GM06990 (cell line): ENCODE results near the gene ELOVL5.
"Not testable (repeated sequence)": the region's sequence is repeated elsewhere in the genome, so short reads cannot be mapped to it uniquely, and the experiment has no call there.

Experiments
- DNase-seq: peaks from one replicate; pipeline ENCODE4 v3.0.0-alpha.2; 2011; ENCODE audit not compliant: insufficient read length; ENCODE audit errors: extremely low read depth
- H3K27me3 ChIP-seq: replicated peaks from 2 replicates; pipeline ENCODE4 v1.6.0; 2011; ENCODE audit warnings: low read length; ENCODE audit not compliant: control insufficient read depth, insufficient read depth
- H3K36me3 ChIP-seq: 2 replicates; pipeline ENCODE4 v1.5.1; 2011; ENCODE audit warnings: low read length; ENCODE audit not compliant: control insufficient read depth, insufficient read depth
- H3K4me3 ChIP-seq: replicated peaks from 2 replicates; pipeline ENCODE4 v1.5.1; 2011; ENCODE audit warnings: low read depth, mild to moderate bottlenecking, control low read depth, low read length
- TF ChIP-seq, protein P1 (sequence below): IDR thresholded peaks from 2 replicates; pipeline ENCODE4 v1.5.1; 2011; ENCODE audit warnings: low read length, control low read depth, mild to moderate bottlenecking, inconsistent platforms; ENCODE audit not compliant: insufficient read depth, poor library complexity, severe bottlenecking

Gene ELOVL5

DNA sequence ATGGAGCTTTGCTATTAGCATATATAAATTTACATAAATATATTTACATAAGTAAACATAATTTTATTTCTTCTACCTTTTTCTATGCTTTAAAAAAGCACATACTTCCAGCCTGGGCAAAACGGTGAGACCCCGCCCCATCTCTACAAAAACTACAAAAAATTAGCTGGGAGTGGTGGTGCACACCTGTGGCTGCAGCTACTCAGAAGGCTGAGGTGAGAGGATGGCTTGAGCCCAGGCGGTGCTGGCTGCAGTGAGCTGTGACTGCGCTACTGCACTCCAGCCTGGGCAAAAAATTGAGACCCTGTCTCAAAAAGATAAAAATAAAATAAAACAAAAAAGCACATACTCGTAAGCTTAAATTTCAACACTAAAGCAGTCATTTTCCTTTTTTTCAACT is 30.3 kb downstream of the ELOVL5 start:
- TF ChIP-seq, protein P1, sequence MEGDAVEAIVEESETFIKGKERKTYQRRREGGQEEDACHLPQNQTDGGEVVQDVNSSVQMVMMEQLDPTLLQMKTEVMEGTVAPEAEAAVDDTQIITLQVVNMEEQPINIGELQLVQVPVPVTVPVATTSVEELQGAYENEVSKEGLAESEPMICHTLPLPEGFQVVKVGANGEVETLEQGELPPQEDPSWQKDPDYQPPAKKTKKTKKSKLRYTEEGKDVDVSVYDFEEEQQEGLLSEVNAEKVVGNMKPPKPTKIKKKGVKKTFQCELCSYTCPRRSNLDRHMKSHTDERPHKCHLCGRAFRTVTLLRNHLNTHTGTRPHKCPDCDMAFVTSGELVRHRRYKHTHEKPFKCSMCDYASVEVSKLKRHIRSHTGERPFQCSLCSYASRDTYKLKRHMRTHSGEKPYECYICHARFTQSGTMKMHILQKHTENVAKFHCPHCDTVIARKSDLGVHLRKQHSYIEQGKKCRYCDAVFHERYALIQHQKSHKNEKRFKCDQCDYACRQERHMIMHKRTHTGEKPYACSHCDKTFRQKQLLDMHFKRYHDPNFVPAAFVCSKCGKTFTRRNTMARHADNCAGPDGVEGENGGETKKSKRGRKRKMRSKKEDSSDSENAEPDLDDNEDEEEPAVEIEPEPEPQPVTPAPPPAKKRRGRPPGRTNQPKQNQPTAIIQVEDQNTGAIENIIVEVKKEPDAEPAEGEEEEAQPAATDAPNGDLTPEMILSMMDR: no peak
- Histone ChIP-seq H3K4me3 (no peak overlapping the region), H3K36me3 (no peaks in the 10 kb centered on the region), H3K27me3 (no peaks in the 10 kb centered on the region)
- no peak for DNase-seq

DNA sequence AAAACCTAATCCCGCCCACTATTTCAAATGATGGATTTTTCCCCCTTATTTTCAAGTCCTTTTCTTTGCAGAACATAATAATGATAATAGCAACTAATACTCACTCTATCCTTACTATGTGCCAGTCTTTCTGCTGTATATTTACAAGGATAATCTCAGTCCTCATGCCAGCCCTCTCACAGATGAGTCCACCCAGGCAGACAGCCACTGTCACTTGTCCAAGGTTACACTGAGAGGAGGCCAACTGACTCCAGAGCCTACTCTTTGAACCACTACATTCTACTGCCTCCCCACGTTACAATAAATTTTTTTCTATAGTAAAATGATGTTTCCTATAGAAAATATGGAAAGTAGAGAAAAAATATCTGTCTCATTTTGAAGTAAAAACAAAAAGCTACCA is 30.9 kb downstream of the ELOVL5 start:
- no peak for DNase-seq
- Histone ChIP-seq H3K36me3 (no peaks in the 10 kb centered on the region), H3K27me3 (no peaks in the 10 kb centered on the region), H3K4me3 (no peak overlapping the region)
- TF ChIP-seq, protein P1: no peak

DNA sequence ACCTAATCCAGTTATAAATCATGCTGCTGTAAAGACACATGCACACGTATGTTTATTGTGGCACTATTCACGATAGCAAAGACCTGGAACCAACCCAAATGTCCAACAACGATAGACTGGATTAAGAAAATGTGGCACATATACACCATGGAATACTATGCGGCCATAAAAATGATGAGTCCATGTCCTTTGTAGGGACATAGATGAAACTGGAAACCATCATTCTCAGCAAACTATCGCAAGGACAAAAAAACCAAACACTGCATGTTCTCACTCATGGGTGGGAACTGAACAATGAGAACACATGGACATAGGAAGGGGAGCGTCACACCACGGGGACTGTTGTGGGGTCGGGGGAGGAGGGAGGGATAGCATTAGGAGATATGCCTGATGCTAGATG is 31.5 kb downstream of the ELOVL5 start:
- H3K27me3 ChIP-seq: not testable (repeated sequence)

DNA sequence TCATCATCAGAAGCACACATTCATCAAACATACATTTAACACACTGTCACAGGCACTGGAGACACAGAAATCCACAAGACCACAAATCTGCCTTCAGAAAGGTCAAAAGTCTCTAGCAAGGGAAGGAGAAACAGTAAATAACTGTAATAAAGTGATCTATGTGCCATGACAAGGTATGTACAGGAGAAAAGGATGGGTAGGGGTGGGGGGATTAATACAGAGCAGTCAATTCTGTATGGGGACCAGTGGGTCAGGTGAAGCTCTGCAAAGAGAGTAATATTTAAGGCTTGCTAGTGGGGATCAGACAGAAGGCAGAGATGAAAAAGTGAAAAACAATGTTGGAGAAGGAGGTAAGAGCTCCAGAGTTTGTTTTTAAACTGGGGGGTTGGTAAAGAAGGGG is 32.6 kb downstream of the ELOVL5 start:
- H3K36me3 ChIP-seq: no peaks in the 10 kb centered on the region
- H3K27me3 ChIP-seq: no peaks in the 10 kb centered on the region
- no peak overlapping the region for H3K4me3 ChIP-seq
- no peak for DNase-seq
- TF ChIP-seq, protein P1: no peak

More for the DNA sequence above, 31.5 kb downstream of the ELOVL5 start:
- not testable (repeated sequence) for DNase-seq, H3K4me3 ChIP-seq, H3K36me3 ChIP-seq

DNA sequence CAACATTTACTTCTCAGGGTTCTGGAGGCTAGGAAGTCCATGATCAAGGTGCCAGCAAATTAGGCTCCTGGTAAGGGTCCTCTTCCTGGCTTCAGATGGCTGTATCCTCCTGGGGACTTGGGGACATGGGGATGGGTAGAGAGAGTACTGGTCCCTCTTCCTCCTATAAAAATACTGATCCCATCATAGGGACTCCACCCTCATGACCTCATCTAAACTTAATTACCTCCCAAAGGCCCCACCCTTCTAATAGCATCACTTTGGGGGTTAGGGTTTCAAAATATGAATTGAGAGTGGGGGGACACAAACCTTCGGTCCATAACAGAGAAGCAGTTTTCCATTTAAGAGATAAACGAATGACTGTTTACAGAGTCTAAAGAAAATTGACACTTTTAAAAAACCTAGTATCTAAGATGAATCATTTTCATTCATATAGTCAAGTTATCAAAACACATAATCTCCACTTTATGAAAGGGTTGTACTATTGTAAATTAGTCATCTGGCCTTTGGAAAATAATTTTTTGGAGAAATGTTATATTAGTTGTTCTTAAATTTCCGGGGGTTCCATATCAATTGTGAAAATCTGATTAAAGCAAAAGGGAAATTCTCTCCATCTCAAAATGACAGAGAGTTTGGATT is 33.5 kb downstream of the ELOVL5 start:
- Histone ChIP-seq H3K27me3 (no peaks in the 10 kb centered on the region), H3K4me3 (no peak overlapping the region), H3K36me3 (no peaks in the 10 kb centered on the region)
- DNase-seq: no peak
- TF ChIP-seq, protein P1: no peak

DNA sequence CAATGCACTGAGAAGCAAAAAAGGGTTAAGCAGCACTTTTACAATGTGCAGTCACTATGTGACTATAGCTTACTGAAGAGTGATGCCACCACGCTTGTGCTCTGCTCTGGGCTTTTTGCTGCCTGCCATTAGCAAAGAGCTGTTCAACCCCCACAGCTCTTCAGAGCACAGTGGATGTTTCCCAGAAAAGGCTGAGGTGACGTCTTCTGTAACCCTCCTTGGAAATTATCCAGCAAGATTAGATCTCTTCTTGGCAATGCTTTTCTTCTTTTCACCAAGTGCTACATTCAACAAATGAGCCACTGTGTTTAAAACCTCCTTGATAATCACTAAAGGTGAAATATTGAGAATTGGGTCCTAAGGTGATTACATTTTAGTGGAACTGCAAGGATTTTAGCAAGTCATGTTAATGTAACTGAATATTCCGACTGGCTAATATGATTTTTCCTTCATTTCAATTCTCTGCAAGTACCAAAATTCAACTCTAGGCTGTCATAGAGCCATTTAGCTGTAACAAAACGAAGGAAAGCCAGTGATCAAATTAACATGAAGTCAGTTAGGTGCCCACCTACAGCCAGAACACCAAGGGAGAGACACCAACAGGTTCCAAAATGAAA is 34.9 kb downstream of the ELOVL5 start:
- no peak for DNase-seq
- TF ChIP-seq, protein P1: no peak
- no peak overlapping the region for H3K4me3 ChIP-seq

More for the DNA sequence above, 34.9 kb downstream of the ELOVL5 start:
- H3K27me3 ChIP-seq: no peaks in the 10 kb centered on the region
- H3K36me3 ChIP-seq: no peaks in the 10 kb centered on the region
